22Rv1 (cell line): ENCODE data around the gene CCDC91.

Source experiments
- H3K27ac ChIP-seq: fragments of 450-650 bp; 2 replicates; pipeline ENCODE4 v1.5.1; 2017
- CTCF ChIP-seq: fragments of 450-650 bp; IDR thresholded peaks from 2 replicates; pipeline ENCODE4 v1.5.1; 2017; ENCODE audit warnings: mild to moderate bottlenecking
- ZFX ChIP-seq: fragments of 450-650 bp; IDR thresholded peaks from 2 replicates; pipeline ENCODE4 v1.6.1; 2017; ENCODE audit warnings: antibody characterized with exemption, borderline replicate concordance

The CCDC91 gene

GRCh38 chr12:28223025-28223554 is 32.8 kb downstream of the CCDC91 start:
- TF ChIP-seq CTCF (no peak), ZFX (no peak)
- no peak overlapping the region for H3K27ac ChIP-seq

- TF ChIP-seq CTCF (no peak), ZFX (no peak)
- no peak overlapping the region for H3K27ac ChIP-seq
Measured at GRCh38 chr12:28223858-28224257, 33.6 kb downstream of the CCDC91 start.

DNA sequence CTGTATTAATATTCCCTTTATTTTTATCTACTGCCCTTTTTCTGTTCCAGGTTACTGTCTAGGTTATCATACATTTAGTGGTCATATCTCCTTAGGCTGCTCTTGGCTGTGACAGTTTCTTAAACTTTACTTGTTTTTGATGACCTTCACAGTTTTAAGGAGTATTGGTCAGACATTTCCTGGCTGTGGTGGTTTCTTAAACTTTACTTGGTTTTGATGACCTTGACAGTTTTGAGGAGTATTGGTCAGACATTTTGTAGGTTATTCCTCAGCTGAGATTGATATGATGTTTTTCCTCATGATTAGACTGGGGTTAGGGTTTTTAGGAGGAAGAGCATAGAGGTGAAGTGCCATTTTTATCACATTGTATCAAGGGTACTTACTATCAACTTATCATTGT is 36.4 kb downstream of the CCDC91 start:
- H3K27ac ChIP-seq, result no peak overlapping the region
- TF ChIP-seq CTCF (no peak), ZFX (no peak)

DNA sequence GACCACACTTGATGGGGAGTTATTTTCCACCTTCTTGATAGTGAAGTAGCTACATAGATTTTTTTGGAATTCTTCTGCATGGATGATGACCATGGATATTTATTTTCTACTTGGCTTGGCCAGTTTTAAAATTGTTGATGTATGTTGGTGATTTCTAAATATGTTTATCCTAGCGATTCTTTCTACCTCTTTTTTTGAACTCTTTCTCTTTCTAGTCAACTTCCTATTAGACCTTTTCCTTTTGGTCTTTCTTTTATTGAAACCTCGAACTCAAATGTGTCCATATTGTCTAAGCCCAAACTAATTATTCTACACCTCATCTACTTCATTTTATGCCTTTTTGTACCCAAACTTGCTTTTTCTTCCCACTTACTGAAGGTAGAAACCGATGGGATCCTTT is 37.0 kb downstream of the CCDC91 start:
- no peak overlapping the region for H3K27ac ChIP-seq
- TF ChIP-seq ZFX (no peak), CTCF (no peak)

- no peak overlapping the region for H3K27ac ChIP-seq
- no peak for TF ChIP-seq CTCF
- no peak for TF ChIP-seq ZFX
Measured at GRCh38 chr12:28231248-28231647, 41.0 kb downstream of the CCDC91 start.

DNA sequence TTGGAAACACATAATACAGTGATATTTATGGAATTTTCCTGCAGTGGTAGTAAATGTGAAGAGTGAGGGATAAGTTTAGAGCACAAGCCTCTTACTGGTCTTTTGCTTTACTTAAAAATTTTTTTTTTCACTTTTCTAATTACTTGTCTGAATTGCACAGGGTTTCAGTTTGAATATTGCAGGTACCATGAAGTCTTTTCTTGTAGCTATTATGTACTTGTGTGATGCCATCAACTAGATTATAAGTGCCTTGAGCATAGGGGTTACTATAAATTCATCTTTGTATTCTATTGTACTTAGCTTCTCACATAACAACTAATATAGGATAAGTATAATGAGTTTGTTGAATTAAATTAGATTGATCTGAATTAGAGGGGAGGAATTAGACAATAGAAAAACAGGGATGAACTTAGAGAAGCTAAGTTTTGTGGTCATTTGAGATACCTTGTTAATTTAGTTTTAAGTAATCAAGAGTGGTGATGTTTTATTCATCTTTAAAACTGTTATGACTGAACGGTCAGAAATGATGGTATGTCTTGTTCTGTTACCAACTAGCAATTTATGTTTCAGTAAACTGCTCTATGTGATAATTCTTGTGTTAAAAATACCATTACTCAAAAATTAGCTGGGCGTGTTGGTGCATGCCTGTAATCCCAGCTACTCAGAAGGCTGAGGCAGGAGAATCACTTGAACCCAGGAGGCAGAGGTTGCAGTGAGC is 42.1 kb downstream of the CCDC91 start:
- no peak overlapping the region for H3K27ac ChIP-seq
- no peak for TF ChIP-seq CTCF
- TF ChIP-seq ZFX, result no peak

GRCh38 chr12:28234444-28234843 is 44.2 kb downstream of the CCDC91 start:
- no peak overlapping the region for H3K27ac ChIP-seq
- TF ChIP-seq ZFX (no peak), CTCF (no peak)
